Skeletal muscle satellite cell (primary cell): Measurements from ENCODE around the gene FCMR. TPM values are rescaled to one million over a fixed set of nuclear protein-coding genes. Genes with fewer than 3 reads are reported as not detected.

Source experiments
- H3K27me3 ChIP-seq: 2 replicates; pipeline ENCODE4 v1.7.0; 2013; ENCODE audit warnings: low read length; ENCODE audit not compliant: control insufficient read depth, insufficient read depth
- H3K36me3 ChIP-seq: 2 replicates; pipeline ENCODE4 v1.7.0; 2013; ENCODE audit warnings: mild to moderate bottlenecking, control low read depth, low read length; ENCODE audit not compliant: insufficient read depth
- H3K4me1 ChIP-seq: 2 replicates; pipeline ENCODE4 v1.7.0; 2013; ENCODE audit warnings: low read length; ENCODE audit not compliant: control insufficient read depth, insufficient read depth
- H3K4me2 ChIP-seq: 2 replicates; pipeline ENCODE4 v1.7.0; 2013; ENCODE audit warnings: mild to moderate bottlenecking, low read length
- H3K4me3 ChIP-seq: 2 replicates; pipeline ENCODE4 v1.7.0; 2013; ENCODE audit warnings: low read length
- H3K9ac ChIP-seq: 2 replicates; pipeline ENCODE4 v1.7.0; 2013; ENCODE audit warnings: mild to moderate bottlenecking, low read depth, low read length, moderate library complexity
- H3K9me3 ChIP-seq: replicated peaks from 2 replicates; pipeline ENCODE4 v1.7.0; 2013; ENCODE audit warnings: mild to moderate bottlenecking, control low read depth, low read length
- total RNA-seq: library from RNA; depleted of rRNA; stranded (reverse); fragments of >200 nt; gene quantifications from 2 replicates; pipeline ENCODE4 v1.2.3, GENCODE V29; 2012; rRNA removed

FCMR gene, protein sequence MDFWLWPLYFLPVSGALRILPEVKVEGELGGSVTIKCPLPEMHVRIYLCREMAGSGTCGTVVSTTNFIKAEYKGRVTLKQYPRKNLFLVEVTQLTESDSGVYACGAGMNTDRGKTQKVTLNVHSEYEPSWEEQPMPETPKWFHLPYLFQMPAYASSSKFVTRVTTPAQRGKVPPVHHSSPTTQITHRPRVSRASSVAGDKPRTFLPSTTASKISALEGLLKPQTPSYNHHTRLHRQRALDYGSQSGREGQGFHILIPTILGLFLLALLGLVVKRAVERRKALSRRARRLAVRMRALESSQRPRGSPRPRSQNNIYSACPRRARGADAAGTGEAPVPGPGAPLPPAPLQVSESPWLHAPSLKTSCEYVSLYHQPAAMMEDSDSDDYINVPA
- total RNA-seq = not detected in 2 replicates

GRCh38 chr1:206921772-206922265 is at the start of gene FCMR:
FCMR (minus strand) TSS chr1:206921941; CDS start chr1:206921854, 87 bp downstream.
- Histone ChIP-seq H3K9ac (no peak within 1 kb of the TSS), H3K4me1 (peaks cover 7% of the 10 kb centered on the region), H3K4me3 (no peak within 1 kb of the TSS), H3K27me3 (peaks cover 3% of the 10 kb centered on the region), H3K9me3 (no peaks in the 10 kb centered on the region), H3K4me2 (no peak within 1 kb of the TSS), H3K36me3 (no peaks in the 10 kb centered on the region)

DNA sequence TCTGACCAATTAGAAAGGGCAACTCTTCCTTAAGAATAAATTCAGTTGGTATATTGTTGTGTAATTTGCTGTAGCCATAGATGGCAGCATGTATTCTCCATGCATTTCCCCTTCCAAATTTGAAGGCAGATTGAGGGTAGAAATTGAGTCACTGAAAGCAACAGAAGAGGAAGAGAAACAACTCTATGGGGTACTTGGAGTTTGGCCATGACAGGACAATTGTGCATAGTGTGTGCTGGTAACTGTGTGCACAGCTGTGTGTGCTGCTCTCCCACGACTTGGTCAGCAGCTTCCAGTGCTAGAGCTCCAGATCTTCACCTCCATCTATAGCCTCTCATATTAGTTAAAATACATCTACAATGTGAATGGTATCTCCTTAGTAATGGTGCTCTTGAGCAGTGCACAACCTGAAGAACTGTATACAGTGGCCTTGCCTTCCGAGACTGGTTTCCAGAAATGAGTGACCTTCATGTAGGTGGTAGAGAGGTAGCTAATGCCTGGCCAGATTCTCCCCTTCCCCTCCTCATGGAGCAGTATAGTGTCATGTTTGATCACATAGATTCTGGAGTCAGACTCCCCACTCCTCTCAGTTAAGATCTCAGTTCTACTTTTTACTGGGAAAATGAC is 49.4 kb upstream of the FCMR start:
- H3K27me3 ChIP-seq = peaks cover 56% of the 10 kb centered on the region
- H3K9ac ChIP-seq = no peak overlapping the region
- H3K4me3 ChIP-seq = no peak overlapping the region
- H3K36me3 ChIP-seq = no peaks in the 10 kb centered on the region
- H3K4me1 ChIP-seq = no peaks in the 10 kb centered on the region
- H3K9me3 ChIP-seq = no peaks in the 10 kb centered on the region
- no peak overlapping the region for H3K4me2 ChIP-seq

- no peak within 1 kb of the TSS for H3K4me3 ChIP-seq
- H3K36me3 ChIP-seq = no peaks in the 10 kb centered on the region
- peaks cover 56% of the 10 kb centered on the region for H3K27me3 ChIP-seq
- no peak within 1 kb of the TSS for H3K9ac ChIP-seq
- H3K4me1 ChIP-seq = no peaks in the 10 kb centered on the region
- H3K9me3 ChIP-seq = no peaks in the 10 kb centered on the region
- H3K4me2 ChIP-seq = no peak within 1 kb of the TSS
These were observed 48.7 kb upstream of the FCMR start, which contains the start of gene FCAMR for GRCh38 chr1:206970446-206970845. FCAMR (minus strand) TSS chr1:206970460; CDS start chr1:206970125, 335 bp downstream.

GRCh38 chr1:206969090-206969489 is 47.3 kb upstream of the FCMR start:
- H3K9me3 ChIP-seq = no peaks in the 10 kb centered on the region
- H3K27me3 ChIP-seq = peaks cover 54% of the 10 kb centered on the region
- H3K4me3 ChIP-seq = no peak overlapping the region
- no peak overlapping the region for H3K9ac ChIP-seq
- H3K36me3 ChIP-seq = no peaks in the 10 kb centered on the region
- H3K4me2 ChIP-seq = no peak overlapping the region
- no peaks in the 10 kb centered on the region for H3K4me1 ChIP-seq

GRCh38 chr1:206967096-206967849 is 45.5 kb upstream of the FCMR start:
- Histone ChIP-seq H3K4me3 (no peak overlapping the region), H3K4me1 (no peaks in the 10 kb centered on the region), H3K9ac (no peak overlapping the region)

DNA sequence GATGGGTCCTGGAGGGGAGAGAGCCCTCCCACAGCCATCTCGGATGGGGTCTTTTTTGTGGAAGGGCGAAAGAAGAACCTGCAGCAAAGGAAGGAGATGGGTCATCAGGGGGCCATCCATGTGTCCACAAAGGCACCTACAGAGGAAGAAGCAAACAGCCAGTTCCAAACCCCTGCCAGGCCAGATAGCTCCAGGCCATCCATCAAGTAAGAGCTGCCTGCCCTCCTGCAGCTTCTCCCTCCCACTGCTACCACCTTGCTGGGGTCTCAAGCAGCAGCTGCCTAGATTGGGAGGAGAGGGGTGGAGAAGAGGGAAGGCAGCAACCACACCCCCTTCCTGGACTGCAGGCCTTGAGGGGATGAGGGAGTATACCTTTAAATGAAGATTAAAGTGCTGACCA is 44.0 kb upstream of the FCMR start:
- peaks cover 26% of the 10 kb centered on the region for H3K27me3 ChIP-seq
- no peaks in the 10 kb centered on the region for H3K4me1 ChIP-seq
- no peak overlapping the region for H3K9ac ChIP-seq
- H3K4me3 ChIP-seq = no peak overlapping the region
- H3K9me3 ChIP-seq = no peaks in the 10 kb centered on the region
- no peak overlapping the region for H3K4me2 ChIP-seq
- H3K36me3 ChIP-seq = no peaks in the 10 kb centered on the region

More at GRCh38 chr1:206967096-206967849, 45.5 kb upstream of the FCMR start:
- Histone ChIP-seq H3K27me3 (peaks cover 37% of the 10 kb centered on the region), H3K9me3 (no peaks in the 10 kb centered on the region), H3K4me2 (no peak overlapping the region), H3K36me3 (no peaks in the 10 kb centered on the region)

DNA sequence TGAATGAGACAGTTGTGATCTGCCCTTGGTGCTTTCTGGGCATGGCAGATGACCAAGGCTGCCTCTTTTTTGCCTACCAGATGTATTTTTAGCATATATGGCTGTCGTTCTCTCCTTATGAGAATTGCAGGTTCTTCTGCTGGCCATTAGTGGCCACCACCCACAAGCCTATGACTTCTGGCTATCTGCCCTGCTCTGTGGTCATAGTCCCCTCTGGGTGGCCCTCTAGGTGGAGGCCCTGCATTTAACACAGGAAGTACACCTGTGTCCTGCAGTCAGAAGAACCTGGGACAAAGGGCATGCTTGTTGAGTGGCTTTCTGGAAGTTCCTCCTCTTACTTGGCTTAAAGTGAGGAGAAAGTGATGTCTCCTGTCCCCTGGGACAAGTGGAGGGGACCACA is 42.0 kb upstream of the FCMR start:
- no peak overlapping the region for H3K4me3 ChIP-seq
- no peak overlapping the region for H3K4me2 ChIP-seq
- peaks cover 14% of the 10 kb centered on the region for H3K27me3 ChIP-seq
- H3K4me1 ChIP-seq = no peaks in the 10 kb centered on the region
- no peaks in the 10 kb centered on the region for H3K9me3 ChIP-seq
- H3K36me3 ChIP-seq = no peaks in the 10 kb centered on the region
- H3K9ac ChIP-seq = no peak overlapping the region

GRCh38 chr1:206963119-206963712 is 41.5 kb upstream of the FCMR start:
- H3K27me3 ChIP-seq = peaks cover 9% of the 10 kb centered on the region
- no peak overlapping the region for H3K4me3 ChIP-seq
- H3K4me2 ChIP-seq = no peak overlapping the region
- H3K9me3 ChIP-seq = no peaks in the 10 kb centered on the region
- H3K9ac ChIP-seq = no peak overlapping the region
- no peaks in the 10 kb centered on the region for H3K36me3 ChIP-seq
- H3K4me1 ChIP-seq = no peaks in the 10 kb centered on the region

DNA sequence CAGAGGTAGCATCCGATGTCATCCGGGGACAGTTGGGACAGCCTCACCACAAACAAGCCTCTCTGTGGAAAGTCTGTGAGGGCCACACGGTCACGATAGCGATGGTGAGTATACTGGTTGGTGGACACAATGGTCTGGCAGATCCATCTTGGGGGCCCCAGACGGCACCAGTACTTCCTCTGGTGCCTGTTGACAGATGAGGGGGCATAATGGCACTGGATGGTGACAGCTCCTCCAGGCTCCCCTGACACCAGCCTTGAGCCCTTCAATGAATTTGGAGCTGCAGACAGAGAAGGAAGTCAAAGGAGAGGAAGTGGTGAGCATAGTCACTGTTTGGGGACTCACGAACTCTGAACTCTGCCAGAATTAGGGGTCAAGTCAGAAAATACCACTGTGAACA is 40.5 kb upstream of the FCMR start:
- no peak overlapping the region for H3K4me3 ChIP-seq
- H3K36me3 ChIP-seq = no peaks in the 10 kb centered on the region
- peaks cover 15% of the 10 kb centered on the region for H3K27me3 ChIP-seq
- no peaks in the 10 kb centered on the region for H3K9me3 ChIP-seq
- H3K4me1 ChIP-seq = no peaks in the 10 kb centered on the region
- H3K4me2 ChIP-seq = no peak overlapping the region
- no peak overlapping the region for H3K9ac ChIP-seq

DNA sequence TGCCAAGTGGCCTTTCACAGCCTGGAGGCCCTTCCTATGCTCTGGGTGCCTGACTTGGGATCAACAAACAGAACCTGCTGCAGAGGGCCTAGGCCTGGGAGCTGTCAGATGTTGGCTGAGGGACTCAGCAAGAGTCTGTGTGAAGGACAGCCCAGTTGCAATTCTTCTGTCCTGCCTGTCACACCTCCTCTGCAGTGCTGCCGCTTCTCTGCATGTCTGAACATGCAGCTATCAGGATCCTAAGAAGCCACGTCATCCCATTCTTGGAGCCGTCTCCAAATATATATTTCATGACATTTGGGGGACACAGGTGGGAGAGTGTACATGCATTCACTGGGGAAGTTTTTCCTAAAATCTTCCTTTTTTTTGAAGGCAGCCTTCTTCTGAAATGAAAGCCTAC is 39.9 kb upstream of the FCMR start:
- Histone ChIP-seq H3K4me1 (no peaks in the 10 kb centered on the region), H3K4me2 (no peak overlapping the region), H3K27me3 (peaks cover 21% of the 10 kb centered on the region), H3K9ac (no peak overlapping the region), H3K4me3 (no peak overlapping the region), H3K9me3 (no peaks in the 10 kb centered on the region), H3K36me3 (no peaks in the 10 kb centered on the region)
